CD1c-positive myeloid dendritic cell (primary cell): Measurements from ENCODE around the gene CNPY4.
A peak's percentile ranks its signal among the peaks of the same experiment; 100 is the strongest.

Experiments
- DNase-seq: peaks from one replicate; pipeline ENCODE4 v3.0.0-alpha.2; 2016; ENCODE audit errors: extremely low spot score

The CNPY4 gene

GRCh38 chr7:100091411-100092181 is 27.8 kb upstream of the CNPY4 start:
- DNase-seq: no peak

GRCh38 chr7:100093054-100093453 is 26.4 kb upstream of the CNPY4 start:
- no peak for DNase-seq

GRCh38 chr7:100093498-100093897 is 25.9 kb upstream of the CNPY4 start:
- no peak for DNase-seq

- DNase-seq: no peak
Observed at GRCh38 chr7:100093925-100094486, 25.4 kb upstream of the CNPY4 start.

- no peak for DNase-seq
Observed at GRCh38 chr7:100095289-100095688, 24.1 kb upstream of the CNPY4 start.

- no peak for DNase-seq
Observed at GRCh38 chr7:100095704-100096103, 23.7 kb upstream of the CNPY4 start.

- DNase-seq: no peak
Observed at GRCh38 chr7:100098913-100099312, 20.5 kb upstream of the CNPY4 start.

- no peak for DNase-seq
Observed at GRCh38 chr7:100099452-100099851, 20.0 kb upstream of the CNPY4 start.

GRCh38 chr7:100100420-100101015 is 18.9 kb upstream of the CNPY4 start:
- peak; percentile 97 for DNase-seq

- DNase-seq: peak; percentile 99
Observed at GRCh38 chr7:100101016-100101862, 18.2 kb upstream of the CNPY4 start, which contains the start of the genes AP4M1 and MCM7. Gene AP4M1, plus strand, starts transcription at chr7:100101643. Its CDS starts 72 bp downstream, at chr7:100101715. Gene MCM7, minus strand, starts transcription at chr7:100101397. Its CDS starts 103 bp downstream, at chr7:100101294.

- DNase-seq: no peak
Observed at GRCh38 chr7:100102950-100103840, 16.2 kb upstream of the CNPY4 start.

- no peak for DNase-seq
Observed at GRCh38 chr7:100105534-100105933, 13.9 kb upstream of the CNPY4 start.

GRCh38 chr7:100106633-100107032 is 12.8 kb upstream of the CNPY4 start:
- DNase-seq: no peak

GRCh38 chr7:100107125-100107737 is 12.2 kb upstream of the CNPY4 start:
- DNase-seq: no peak

- no peak for DNase-seq
Observed at GRCh38 chr7:100107890-100108289, 11.5 kb upstream of the CNPY4 start.

- DNase-seq: no peak
Observed at GRCh38 chr7:100109521-100110163, 9.8 kb upstream of the CNPY4 start.

- no peak for DNase-seq
Observed at GRCh38 chr7:100111156-100111555, 8.3 kb upstream of the CNPY4 start.

GRCh38 chr7:100111914-100112313 is 7.5 kb upstream of the CNPY4 start:
- DNase-seq: no peak

GRCh38 chr7:100115026-100115425 is 4.4 kb upstream of the CNPY4 start:
- DNase-seq: no peak
